ENCODE measurements around the gene CACNA1B.

- TF ChIP-seq CTCF (IDR thresholded peaks at IDR 0.05) (no peak), EZH2 (IDR thresholded peaks at IDR 0.05; ENCODE audit: borderline replicate concordance, insufficient read depth, low read depth, low read length, poor library complexity, severe bottlenecking) (no peak)
Observed at GRCh38 chr9:137881591-137882505, 4.3 kb downstream of the CACNA1B start.
